GM12892 (cell line): ENCODE measurements around the gene PRDM7.
"Not testable (repeated sequence)": the region's sequence is repeated elsewhere in the genome, so short reads cannot be mapped to it uniquely, and the experiment has no call there.

Experiments
- POLR2A ChIP-seq: IDR thresholded peaks from 2 replicates; pipeline ENCODE4 v1.6.1; 2011; ENCODE audit warnings: low read depth, low read length, control low read depth
- TAF1 ChIP-seq: IDR thresholded peaks from 2 replicates; pipeline ENCODE4 v1.6.1; 2011; ENCODE audit warnings: low read depth, mild to moderate bottlenecking, control low read depth, low read length, borderline replicate concordance

DNA sequence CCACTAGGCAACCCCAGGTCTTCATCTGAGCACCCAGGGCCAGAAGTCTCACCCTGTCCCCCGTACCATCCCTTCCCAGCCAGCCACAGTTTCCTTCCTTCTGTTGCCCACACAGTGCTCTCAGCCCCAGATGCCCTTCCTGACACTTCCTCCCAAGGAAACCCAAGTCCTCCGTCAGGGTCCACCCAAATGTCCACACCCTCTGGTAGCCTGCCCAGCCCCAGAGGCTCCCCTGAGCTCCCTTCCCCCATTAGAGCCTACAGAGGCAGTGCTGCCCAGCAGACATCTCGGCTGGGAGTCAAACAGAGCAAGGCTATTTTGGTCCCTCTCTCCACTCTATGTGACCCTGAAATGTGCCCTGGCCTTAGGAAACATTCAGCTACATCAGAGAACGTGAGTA, 23.7 kb upstream of the PRDM7 start:
- TF ChIP-seq POLR2A, TAF1: not testable (repeated sequence)
